Measurements from ENCODE around the gene ADCY5. TPM values are rescaled to one million over a fixed set of nuclear protein-coding genes. Genes with fewer than 3 reads are reported as not detected.
A peak's percentile ranks its signal among the peaks of the same experiment; 100 is the strongest.

The ADCY5 gene
- total RNA-seq, 1 experiment from 2014 or later, result 0.49 TPM

GRCh38 chr3:123385981-123386380 lies 62.9 kb downstream of the ADCY5 start:
- H3K79me2 ChIP-seq (ENCODE audit: insufficient read depth, low read length), result no peaks in the 10 kb centered on the region
- no peak overlapping the region for H3K4me3 ChIP-seq (replicated peaks in 1 of 2; ENCODE audit: low read depth in 1 of 2, low read length in 2 of 2)
- H3K36me3 ChIP-seq (ENCODE audit: control insufficient read depth in 1 of 2, insufficient read depth in 2 of 2, low read length in 2 of 2), result no peaks in the 10 kb centered on the region
- no peaks in the 10 kb centered on the region for H4K20me1 ChIP-seq (ENCODE audit: insufficient read depth)
- DNase-seq (ENCODE audit: low read depth, low spot score), result no peak
- intact Hi-C loops (cut with micrococcal nuclease), result no loop called here
- TF ChIP-seq ATF3 (IDR thresholded peaks at IDR 0.05) (no peak), FOSL1 (IDR thresholded peaks at IDR 0.05; ENCODE audit: low read depth) (peak; percentile 20; the same call in 1 of the 2 replicates)
- ATAC-seq, result peak; percentile 81
- H3K4me1 ChIP-seq (ENCODE audit: control insufficient read depth in 1 of 2, insufficient read depth in 2 of 2, low read length in 2 of 2), result peaks cover 7 to 23% of the 10 kb centered on the region in 2 experiments
- H3K9me3 ChIP-seq (ENCODE audit: control insufficient read depth in 1 of 2, insufficient read depth in 1 of 2, low read depth in 1 of 2, low read length in 2 of 2), result no peaks in the 10 kb centered on the region
- H3K27ac ChIP-seq (ENCODE audit: low read depth, low read length), result no peak overlapping the region
- BruUV-seq (replicated peaks), result no TSS peak
- peak overlapping the region; percentile 29 for H2AFZ ChIP-seq (ENCODE audit: low read depth, low read length, poor library complexity, severe bottlenecking)
- POLR2A ChIA-PET, result no interaction called here
- CTCF ChIA-PET, result interaction anchor here (1.1 kb wide), 1 partner anchor 20 kb away, joined by 3 read pairs; no protein-coding TSS in a partner anchor
- RAD21 ChIA-PET (ENCODE audit: low non-redundant PET in 1 of 2, low total read pairs in 2 of 2, uncharacterized antibody in 2 of 2, unreplicated experiment in 2 of 2), result no interaction called here
- H3K9ac ChIP-seq (ENCODE audit: low read length), result no peak overlapping the region
- H3K4me2 ChIP-seq (ENCODE audit: low read length), result peak overlapping the region; percentile 55
- no peaks in the 10 kb centered on the region for H3K27me3 ChIP-seq (ENCODE audit: insufficient read depth, low read length)
- H3K9me2 ChIP-seq (ENCODE audit: insufficient read depth), result no peaks in the 10 kb centered on the region

- Histone ChIP-seq H3K4me3 (replicated peaks in 1 of 2; ENCODE audit: low read depth in 1 of 2, low read length in 2 of 2) (no peak overlapping the region), H3K27ac (ENCODE audit: low read depth, low read length) (no peak overlapping the region), H3K4me2 (ENCODE audit: low read length) (peak overlapping the region; percentile 55), H3K9me2 (ENCODE audit: insufficient read depth) (no peaks in the 10 kb centered on the region), H3K9me3 (ENCODE audit: control insufficient read depth in 1 of 2, insufficient read depth in 1 of 2, low read depth in 1 of 2, low read length in 2 of 2) (no peaks in the 10 kb centered on the region), H3K4me1 (ENCODE audit: control insufficient read depth in 1 of 2, insufficient read depth in 2 of 2, low read length in 2 of 2) (peaks cover 7 to 23% of the 10 kb centered on the region in 2 experiments), H2AFZ (ENCODE audit: low read depth, low read length, poor library complexity, severe bottlenecking) (no peak overlapping the region), H4K20me1 (ENCODE audit: insufficient read depth) (no peaks in the 10 kb centered on the region), H3K36me3 (ENCODE audit: control insufficient read depth in 1 of 2, insufficient read depth in 2 of 2, low read length in 2 of 2) (no peaks in the 10 kb centered on the region), H3K27me3 (ENCODE audit: insufficient read depth, low read length) (no peaks in the 10 kb centered on the region), H3K79me2 (ENCODE audit: insufficient read depth, low read length) (no peaks in the 10 kb centered on the region), H3K9ac (ENCODE audit: low read length) (no peak overlapping the region)
- intact Hi-C loops (cut with micrococcal nuclease), result no loop called here
- ChIA-PET CTCF (interaction anchor here (1.1 kb wide), 1 partner anchor 20 kb away, joined by 3 read pairs; no protein-coding TSS in a partner anchor), POLR2A (no interaction called here), RAD21 (ENCODE audit: low non-redundant PET in 1 of 2, low total read pairs in 2 of 2, uncharacterized antibody in 2 of 2, unreplicated experiment in 2 of 2) (no interaction called here)
- no peak for ATAC-seq
- BruUV-seq (replicated peaks), result no TSS peak
- DNase-seq (ENCODE audit: low read depth, low spot score), result no peak
- TF ChIP-seq RAD21 (IDR thresholded peaks at IDR 0.05; ENCODE audit: low read depth) (no peak), ZBTB33 (IDR thresholded peaks at IDR 0.05; ENCODE audit: extremely low read depth, insufficient replicate concordance, low read length) (no peak), YY1 (IDR thresholded peaks at IDR 0.05; ENCODE audit: extremely low read depth, insufficient replicate concordance, low read depth, low read length) (no peak), POLR2AphosphoS5 (IDR thresholded peaks at IDR 0.05; ENCODE audit: low read depth, low read length) (no peak), EZH2 (IDR thresholded peaks at IDR 0.05) (no peak), FOSL1 (IDR thresholded peaks at IDR 0.05; ENCODE audit: low read depth) (no peak), SP1 (IDR thresholded peaks at IDR 0.05; ENCODE audit: low read depth) (no peak), JUND (IDR thresholded peaks at IDR 0.05) (no peak), TCF7L2 (IDR thresholded peaks at IDR 0.05; ENCODE audit: borderline replicate concordance, extremely low read depth, insufficient read depth, insufficient read length) (no peak), EGR1 (IDR thresholded peaks at IDR 0.05; ENCODE audit: low read depth) (no peak), CEBPB (IDR thresholded peaks at IDR 0.05; ENCODE audit: low read depth) (no peak), CTCF (IDR thresholded peaks at IDR 0.05 in 2 of 3, conservative IDR thresholded peaks at IDR 0.05 in 1 of 3; ENCODE audit: borderline replicate concordance in 1 of 3, insufficient read depth in 1 of 3, low read depth in 2 of 3, low read length in 2 of 3) (no peak)
Observed at GRCh38 chr3:123385499-123385898, 63.4 kb downstream of the ADCY5 start.
